Lower leg skin (tissue), 4 donors: ENCODE measurements around the gene PCYOX1L. TPM values are rescaled to one million over a fixed set of nuclear protein-coding genes. Genes with fewer than 3 reads are reported as not detected.
A peak's percentile ranks its signal among the peaks of the same experiment; 100 is the strongest.

Source experiments
- DNase-seq, 2 donors: peaks; one replicate each; pipeline ENCODE4 v3.0.0-alpha.2; 2019; ENCODE audit warnings: low spot score in 2 of 2
- H3K4me3 ChIP-seq: fragments of 200-600 bp; sonication (generic); 2 replicates; pipeline ENCODE4 v1.5.1; 2017; ENCODE audit warnings: mild to moderate bottlenecking, low read depth; ENCODE audit not compliant: poor library complexity, severe bottlenecking
- CTCF ChIP-seq, 3 donors: fragments of 450-650 bp; IDR thresholded peaks; one replicate each; pipeline ENCODE4 v1.5.1; 2016; ENCODE audit warnings: antibody characterized with exemption in 3 of 3, mild to moderate bottlenecking in 3 of 3, moderate library complexity in 2 of 3
- POLR2A ChIP-seq, 2 donors: fragments of 450-650 bp; IDR thresholded peaks; one replicate each; pipeline ENCODE4 v1.6.1; 2016 to 2017; ENCODE audit warnings: antibody characterized with exemption in 2 of 2, mild to moderate bottlenecking in 1 of 2, moderate library complexity in 1 of 2
- WGBS, 2 donors: methylation state at CpG; one replicate each; pipeline ENCODE4 v1.1.5; 2018; 5-methylcytosine and 5-hydroxymethylcytosine counted together
- intact Hi-C: fragments of 100-400 bp; cut with DNase I; formaldehyde crosslinking; loops from one replicate; pipeline ENCODE4 v1.15.0; 2023; ENCODE audit warnings: low total_unique reads
- total RNA-seq, 4 donors: library from RNA; depleted of rRNA; stranded (reverse); fragments of >200 nt; gene quantifications; one replicate each; pipeline ENCODE4 v1.1.0, GENCODE V29; 2016

PCYOX1L gene
- total RNA-seq, 4 donors from 2014 or later, result 2.7 to 5.6 (median 3.9) TPM

- no peak overlapping the region for H3K4me3 ChIP-seq
- DNase-seq, result no peak
- TF ChIP-seq POLR2A (IDR thresholded peaks at IDR 0.05) (no peak), CTCF (IDR thresholded peaks at IDR 0.05) (no peak)
- intact Hi-C loops, result no loop called here
Observed at GRCh38 chr5:149323210-149323609, 34.6 kb upstream of the PCYOX1L start.

GRCh38 chr5:149323621-149324205 lies 34.1 kb upstream of the PCYOX1L start:
- intact Hi-C loops, result no loop called here
- TF ChIP-seq POLR2A (IDR thresholded peaks at IDR 0.05) (no peak), CTCF (IDR thresholded peaks at IDR 0.05) (no peak)
- DNase-seq, result no peak
- H3K4me3 ChIP-seq, result no peak overlapping the region
- 82 to 88% methylated on average over 2 of the region's 2 CpGs for WGBS, 2 donors

GRCh38 chr5:149324641-149325040 lies 33.2 kb upstream of the PCYOX1L start:
- WGBS, 2 donors, result 54 to 86% methylated on average over 1 to 2 of the region's 2 CpGs
- peak in 1 of 2 donors; percentile 64 for DNase-seq
- intact Hi-C loops, result no loop called here
- TF ChIP-seq CTCF (IDR thresholded peaks at IDR 0.05) (no peak), POLR2A (IDR thresholded peaks at IDR 0.05) (no peak)
- no peak overlapping the region for H3K4me3 ChIP-seq

GRCh38 chr5:149325166-149325735 lies 32.6 kb upstream of the PCYOX1L start:
- DNase-seq, result peak in 1 of 2 donors; percentile 54
- H3K4me3 ChIP-seq, result no peak overlapping the region
- intact Hi-C loops, result no loop called here
- TF ChIP-seq CTCF (IDR thresholded peaks at IDR 0.05) (no peak), POLR2A (IDR thresholded peaks at IDR 0.05) (no peak)

- WGBS, 2 donors, result 92 to 96% methylated on average over 5 of the region's 5 CpGs
- H3K4me3 ChIP-seq, result no peak overlapping the region
- no peak for DNase-seq
- intact Hi-C loops, result no loop called here
- TF ChIP-seq POLR2A (IDR thresholded peaks at IDR 0.05) (no peak), CTCF (IDR thresholded peaks at IDR 0.05) (no peak)
Observed at GRCh38 chr5:149325894-149326293, 32.0 kb upstream of the PCYOX1L start.

GRCh38 chr5:149326611-149327010 lies 31.2 kb upstream of the PCYOX1L start:
- TF ChIP-seq POLR2A (IDR thresholded peaks at IDR 0.05), result no peak
- no peak for TF ChIP-seq CTCF (IDR thresholded peaks at IDR 0.05)
- no peak for DNase-seq
- WGBS, 2 donors, result 81 to 87% methylated on average over 3 of the region's 3 CpGs
- no peak overlapping the region for H3K4me3 ChIP-seq
- intact Hi-C loops, result no loop called here
